ENCODE results near the gene HES3.

- TF ChIP-seq EZH2 (IDR thresholded peaks at IDR 0.05) (no peak), POLR2AphosphoS5 (IDR thresholded peaks at IDR 0.05; ENCODE audit: borderline replicate concordance, low read depth, low read length) (no peak), FOXP2 (optimal IDR thresholded peaks at IDR 0.05; ENCODE audit: control extremely low read depth, extremely low read length, insufficient read depth) (no peak)
Observed at GRCh38 chr1:6286266-6286665, 42.3 kb downstream of the HES3 start.
